SK-N-SH (cell line): ENCODE data around the gene CXXC4. TPM values are rescaled to one million over a fixed set of nuclear protein-coding genes. Genes with fewer than 3 reads are reported as not detected.

Experiments used
- CTCF ChIA-PET: fragments of 300-600, 350-600 bp; formaldehyde crosslinking; extraction: SDS; loops from one replicate; lab custom pipeline; 2021; lab: Yijun Ruan, JAX
- POLR2A ChIA-PET: fragments of 350-600 bp; sonication (Branson Sonifier 250); formaldehyde crosslinking; extraction: SDS; loops from one replicate; lab custom pipeline; 2020; ENCODE audit warnings: antibody characterized with exemption, inconsistent platforms; lab: Yijun Ruan, JAX
- DNase-seq: peaks from one replicate; pipeline ENCODE4 v3.0.0; 2012
- H2AFZ ChIP-seq: fragments of 200-600 bp; sonication (generic); 2 replicates; pipeline ENCODE4 v1.8.1; 2016; ENCODE audit warnings: antibody characterized with exemption, mild to moderate bottlenecking, low read depth
- H3F3A ChIP-seq: fragments of 200-600 bp; sonication (generic); replicated peaks from 2 replicates; pipeline ENCODE3; 2016; ENCODE audit warnings: antibody characterized with exemption, mild to moderate bottlenecking; ENCODE audit not compliant: insufficient read depth
- H3K27ac ChIP-seq, 2 experiments: fragments of 200-500 bp in 1 of 2; fragments of 200-600 bp in 1 of 2; sonication (Bioruptor generic) in 1 of 2; sonication (generic), shearing (Covaris generic) in 1 of 2; 2 replicates each; pipeline versions ENCODE4 v1.5.1 to v1.6.1; 2014 to 2016; ENCODE audit warnings: low read depth in 2 of 2, inconsistent platforms in 1 of 2, low read length in 1 of 2, mild to moderate bottlenecking in 1 of 2, mixed read lengths in 1 of 2
- H3K27me3 ChIP-seq: fragments of 200-600 bp; sonication (generic), shearing (Covaris generic); 2 replicates; pipeline ENCODE4 v1.6.1; 2016; ENCODE audit warnings: mixed run types; ENCODE audit not compliant: insufficient read depth
- H3K36me3 ChIP-seq, 2 experiments: fragments of 200-500 bp in 1 of 2; fragments of 200-600 bp in 1 of 2; sonication (Bioruptor generic) in 1 of 2; sonication (generic) in 1 of 2; replicated peaks in 1 of 2; 2 replicates each; pipeline versions ENCODE3 to v1.5.1; 2014 to 2016; ENCODE audit warnings: low read length in 1 of 2, mild to moderate bottlenecking in 1 of 2; ENCODE audit not compliant: insufficient read depth in 2 of 2, control insufficient read depth in 1 of 2
- H3K4me1 ChIP-seq, 2 experiments: fragments of 200-500 bp in 1 of 2; fragments of 200-600 bp in 1 of 2; sonication (Bioruptor generic) in 1 of 2; sonication (generic), shearing (Covaris generic) in 1 of 2; 2 replicates each; pipeline versions ENCODE4 v1.5.1 to v1.6.1; 2014 to 2016; ENCODE audit warnings: low read depth in 1 of 2, low read length in 1 of 2, mixed run types in 1 of 2; ENCODE audit not compliant: insufficient read depth in 2 of 2, control insufficient read depth in 1 of 2
- H3K4me2 ChIP-seq: fragments of 200-600 bp; sonication (generic), shearing (Covaris generic); 2 replicates; pipeline ENCODE4 v1.6.1; 2017; ENCODE audit warnings: mixed run types
- H3K4me3 ChIP-seq, 2 experiments: fragments of 200-500 bp in 1 of 2; fragments of 200-600 bp in 1 of 2; sonication (Bioruptor generic) in 1 of 2; sonication (generic), shearing (Covaris generic) in 1 of 2; 2 replicates each; pipeline versions ENCODE4 v1.5.1 to v1.8.1; 2014 to 2016; ENCODE audit warnings: low read depth in 2 of 2, inconsistent platforms in 1 of 2, low read length in 1 of 2, mild to moderate bottlenecking in 1 of 2, mixed read lengths in 1 of 2, moderate library complexity in 1 of 2
- H3K79me2 ChIP-seq: fragments of 200-600 bp; sonication (generic); 2 replicates; pipeline ENCODE4 v1.8.1; 2017; ENCODE audit warnings: mild to moderate bottlenecking; ENCODE audit not compliant: insufficient read depth
- H3K9ac ChIP-seq: fragments of 200-600 bp; sonication (generic); 2 replicates; pipeline ENCODE4 v1.6.1; 2017; ENCODE audit warnings: mixed run types
- H3K9me2 ChIP-seq: fragments of 200-600 bp; sonication (generic); 2 replicates; pipeline ENCODE4 v1.6.1; 2017; ENCODE audit warnings: mixed run types
- H3K9me3 ChIP-seq: fragments of 200-600 bp; sonication (generic); 2 replicates; pipeline ENCODE4 v1.6.1; 2017; ENCODE audit warnings: mixed run types, mild to moderate bottlenecking, moderate library complexity
- H4K20me1 ChIP-seq: fragments of 200-600 bp; sonication (generic); 2 replicates; pipeline ENCODE4 v1.6.1; 2017; ENCODE audit warnings: mild to moderate bottlenecking, mixed run types; ENCODE audit not compliant: insufficient read depth
- CHD2 ChIP-seq: fragments of 150-350 bp; IDR thresholded peaks from 2 replicates; pipeline ENCODE4 v1.6.1; 2018; ENCODE audit warnings: low read length; ENCODE audit not compliant: partially characterized antibody
- ELF1 ChIP-seq: IDR thresholded peaks from 2 replicates; pipeline ENCODE4 v1.4.0; 2012
- EP300 ChIP-seq, 2 experiments: IDR thresholded peaks; 2 replicates each; pipeline versions ENCODE4 v1.4.0 to v1.6.1; 2012; ENCODE audit warnings: borderline replicate concordance in 1 of 2, low read depth in 1 of 2, low read length in 1 of 2
- FOXM1 ChIP-seq: IDR thresholded peaks from 2 replicates; pipeline ENCODE4 v1.4.0; 2012; ENCODE audit warnings: low read depth, mild to moderate bottlenecking
- JUND ChIP-seq: IDR thresholded peaks from 2 replicates; pipeline ENCODE4 v1.4.0; 2012
- MEF2A ChIP-seq: IDR thresholded peaks from 2 replicates; pipeline ENCODE4 v1.4.0; 2012; ENCODE audit warnings: low read depth, borderline replicate concordance
- MXI1 ChIP-seq: IDR thresholded peaks from 2 replicates; pipeline ENCODE4 v1.6.1; 2012; ENCODE audit warnings: mild to moderate bottlenecking, low read depth, low read length, improper control_type of control experiment
- NFIC ChIP-seq: IDR thresholded peaks from 2 replicates; pipeline ENCODE4 v1.4.0; 2012; ENCODE audit warnings: borderline replicate concordance
- NRF1 ChIP-seq: IDR thresholded peaks from 2 replicates; pipeline ENCODE4 v1.6.1; 2012; ENCODE audit warnings: low read depth, mild to moderate bottlenecking, low read length
- RAD21 ChIP-seq: IDR thresholded peaks from 2 replicates; pipeline ENCODE4 v1.6.1; 2012; ENCODE audit warnings: mild to moderate bottlenecking, low read length
- RCOR1 ChIP-seq: fragments of 150-350 bp; IDR thresholded peaks from 2 replicates; pipeline ENCODE4 v1.6.1; 2017; ENCODE audit warnings: antibody characterized with exemption, low read length
- SIN3A ChIP-seq: IDR thresholded peaks from 2 replicates; pipeline ENCODE4 v1.6.1; 2012; ENCODE audit warnings: low read depth, mild to moderate bottlenecking, low read length, moderate library complexity, borderline replicate concordance
- TAF1 ChIP-seq: IDR thresholded peaks from 2 replicates; pipeline ENCODE4 v1.6.1; 2012; ENCODE audit warnings: low read depth, mild to moderate bottlenecking, low read length, moderate library complexity, borderline replicate concordance
- TCF12 ChIP-seq: IDR thresholded peaks from 2 replicates; pipeline ENCODE4 v1.4.0; 2012
- TEAD4 ChIP-seq: IDR thresholded peaks from 2 replicates; pipeline ENCODE4 v1.4.0; 2012; ENCODE audit warnings: mild to moderate bottlenecking, borderline replicate concordance; ENCODE audit not compliant: insufficient read depth
- WGBS: methylation state at CpG from one replicate; pipeline ENCODE4 v1.1.6; 2017; ENCODE audit warnings: low lambda C conversion rate; 5-methylcytosine and 5-hydroxymethylcytosine counted together
- polyA plus RNA-seq, 3 experiments: library from polyadenylated mRNA; depleted of rRNA; stranded (reverse); fragments of >200 nt; gene quantifications; 2 replicates each; pipeline ENCODE4 v1.2.3, GENCODE V29; 2012
- TF ChIP-seq, protein P1 (sequence below): IDR thresholded peaks from 2 replicates; pipeline ENCODE4; 2012
- TF ChIP-seq, protein P2 (sequence below): IDR thresholded peaks from 2 replicates; pipeline ENCODE4 v1.4.0; 2012; ENCODE audit warnings: low read depth, borderline replicate concordance
- TF ChIP-seq, protein P3 (sequence below): IDR thresholded peaks from 2 replicates; pipeline ENCODE4 v1.4.0; 2012; ENCODE audit warnings: low read depth
- TF ChIP-seq, protein P4 (sequence below): fragments of 150-350 bp; IDR thresholded peaks from 2 replicates; pipeline ENCODE4 v1.6.1; 2017; ENCODE audit warnings: antibody characterized with exemption, low read length, low read depth, borderline replicate concordance
- TF ChIP-seq, protein P5 (sequence below): fragments of 200-600 bp; sonication (generic); IDR thresholded peaks from 2 replicates; pipeline ENCODE4 v1.6.1; 2017; ENCODE audit warnings: antibody characterized with exemption, mild to moderate bottlenecking, moderate library complexity

The CXXC4 gene
- polyA plus RNA-seq, 1 of the 3 experiments (the other 2 are of a cell fraction) = 0.02 TPM

DNA sequence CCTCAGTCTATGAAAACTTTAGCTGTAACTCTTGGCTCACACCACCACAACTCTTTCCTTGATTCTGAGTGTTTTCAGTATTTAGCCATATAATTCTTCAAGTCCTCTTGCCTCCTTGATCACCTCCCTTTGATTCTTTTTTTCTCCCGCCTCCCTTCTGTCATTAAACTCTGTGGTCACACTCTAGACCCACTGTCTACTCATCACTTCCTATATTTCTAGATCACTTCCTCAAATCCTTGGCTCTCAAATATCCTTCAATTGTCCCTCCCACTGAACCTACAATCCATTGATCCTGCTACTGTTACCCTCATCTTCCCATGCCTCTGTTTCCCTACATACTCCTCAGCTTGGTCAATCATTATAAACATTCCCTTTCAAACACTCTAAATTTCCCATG, 12.4 kb upstream of the CXXC4 start:
- Histone ChIP-seq H3K36me3 (no peaks in the 10 kb centered on the region), H3K9me2 (no peaks in the 10 kb centered on the region), H3K9me3 (no peaks in the 10 kb centered on the region), H3K4me2 (no peak overlapping the region), H3K79me2 (no peaks in the 10 kb centered on the region), H4K20me1 (no peaks in the 10 kb centered on the region), H2AFZ (no peak overlapping the region), H3K9ac (no peak overlapping the region), H3K4me1 (no peaks in the 10 kb centered on the region; a peak in 1 of 4 replicates), H3F3A (no peaks in the 10 kb centered on the region), H3K4me3 (no peak overlapping the region), H3K27ac (no peak overlapping the region), H3K27me3 (no peaks in the 10 kb centered on the region)
- CTCF ChIA-PET = no interaction called here
- POLR2A ChIA-PET = no interaction called here
- WGBS = 45% methylated on average over 1 of the region's 1 CpG
- no peak for DNase-seq
- TF ChIP-seq, protein P1, sequence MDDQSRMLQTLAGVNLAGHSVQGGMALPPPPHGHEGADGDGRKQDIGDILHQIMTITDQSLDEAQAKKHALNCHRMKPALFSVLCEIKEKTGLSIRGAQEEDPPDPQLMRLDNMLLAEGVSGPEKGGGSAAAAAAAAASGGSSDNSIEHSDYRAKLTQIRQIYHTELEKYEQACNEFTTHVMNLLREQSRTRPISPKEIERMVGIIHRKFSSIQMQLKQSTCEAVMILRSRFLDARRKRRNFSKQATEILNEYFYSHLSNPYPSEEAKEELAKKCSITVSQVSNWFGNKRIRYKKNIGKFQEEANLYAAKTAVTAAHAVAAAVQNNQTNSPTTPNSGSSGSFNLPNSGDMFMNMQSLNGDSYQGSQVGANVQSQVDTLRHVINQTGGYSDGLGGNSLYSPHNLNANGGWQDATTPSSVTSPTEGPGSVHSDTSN = no peak
- TF ChIP-seq NRF1 = no peak
- TF ChIP-seq ELF1 = no peak
- TF ChIP-seq MXI1 = no peak
- TF ChIP-seq NFIC = no peak
- TF ChIP-seq FOXM1 = no peak
- no peak for TF ChIP-seq MEF2A
- TF ChIP-seq TAF1 = no peak
- TF ChIP-seq SIN3A = no peak
- TF ChIP-seq, protein P2, sequence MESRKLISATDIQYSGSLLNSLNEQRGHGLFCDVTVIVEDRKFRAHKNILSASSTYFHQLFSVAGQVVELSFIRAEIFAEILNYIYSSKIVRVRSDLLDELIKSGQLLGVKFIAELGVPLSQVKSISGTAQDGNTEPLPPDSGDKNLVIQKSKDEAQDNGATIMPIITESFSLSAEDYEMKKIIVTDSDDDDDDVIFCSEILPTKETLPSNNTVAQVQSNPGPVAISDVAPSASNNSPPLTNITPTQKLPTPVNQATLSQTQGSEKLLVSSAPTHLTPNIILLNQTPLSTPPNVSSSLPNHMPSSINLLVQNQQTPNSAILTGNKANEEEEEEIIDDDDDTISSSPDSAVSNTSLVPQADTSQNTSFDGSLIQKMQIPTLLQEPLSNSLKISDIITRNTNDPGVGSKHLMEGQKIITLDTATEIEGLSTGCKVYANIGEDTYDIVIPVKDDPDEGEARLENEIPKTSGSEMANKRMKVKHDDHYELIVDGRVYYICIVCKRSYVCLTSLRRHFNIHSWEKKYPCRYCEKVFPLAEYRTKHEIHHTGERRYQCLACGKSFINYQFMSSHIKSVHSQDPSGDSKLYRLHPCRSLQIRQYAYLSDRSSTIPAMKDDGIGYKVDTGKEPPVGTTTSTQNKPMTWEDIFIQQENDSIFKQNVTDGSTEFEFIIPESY = no peak
- TF ChIP-seq CHD2 = no peak
- TF ChIP-seq RAD21 = no peak
- no peak for TF ChIP-seq JUND
- TF ChIP-seq, protein P3, sequence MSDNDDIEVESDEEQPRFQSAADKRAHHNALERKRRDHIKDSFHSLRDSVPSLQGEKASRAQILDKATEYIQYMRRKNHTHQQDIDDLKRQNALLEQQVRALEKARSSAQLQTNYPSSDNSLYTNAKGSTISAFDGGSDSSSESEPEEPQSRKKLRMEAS = no peak
- TF ChIP-seq, protein P4, sequence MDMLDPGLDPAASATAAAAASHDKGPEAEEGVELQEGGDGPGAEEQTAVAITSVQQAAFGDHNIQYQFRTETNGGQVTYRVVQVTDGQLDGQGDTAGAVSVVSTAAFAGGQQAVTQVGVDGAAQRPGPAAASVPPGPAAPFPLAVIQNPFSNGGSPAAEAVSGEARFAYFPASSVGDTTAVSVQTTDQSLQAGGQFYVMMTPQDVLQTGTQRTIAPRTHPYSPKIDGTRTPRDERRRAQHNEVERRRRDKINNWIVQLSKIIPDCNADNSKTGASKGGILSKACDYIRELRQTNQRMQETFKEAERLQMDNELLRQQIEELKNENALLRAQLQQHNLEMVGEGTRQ = no peak
- TF ChIP-seq, protein P5, sequence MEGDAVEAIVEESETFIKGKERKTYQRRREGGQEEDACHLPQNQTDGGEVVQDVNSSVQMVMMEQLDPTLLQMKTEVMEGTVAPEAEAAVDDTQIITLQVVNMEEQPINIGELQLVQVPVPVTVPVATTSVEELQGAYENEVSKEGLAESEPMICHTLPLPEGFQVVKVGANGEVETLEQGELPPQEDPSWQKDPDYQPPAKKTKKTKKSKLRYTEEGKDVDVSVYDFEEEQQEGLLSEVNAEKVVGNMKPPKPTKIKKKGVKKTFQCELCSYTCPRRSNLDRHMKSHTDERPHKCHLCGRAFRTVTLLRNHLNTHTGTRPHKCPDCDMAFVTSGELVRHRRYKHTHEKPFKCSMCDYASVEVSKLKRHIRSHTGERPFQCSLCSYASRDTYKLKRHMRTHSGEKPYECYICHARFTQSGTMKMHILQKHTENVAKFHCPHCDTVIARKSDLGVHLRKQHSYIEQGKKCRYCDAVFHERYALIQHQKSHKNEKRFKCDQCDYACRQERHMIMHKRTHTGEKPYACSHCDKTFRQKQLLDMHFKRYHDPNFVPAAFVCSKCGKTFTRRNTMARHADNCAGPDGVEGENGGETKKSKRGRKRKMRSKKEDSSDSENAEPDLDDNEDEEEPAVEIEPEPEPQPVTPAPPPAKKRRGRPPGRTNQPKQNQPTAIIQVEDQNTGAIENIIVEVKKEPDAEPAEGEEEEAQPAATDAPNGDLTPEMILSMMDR = no peak
- TF ChIP-seq EP300 (IDR thresholded peaks at IDR 0.05; ENCODE audit: borderline replicate concordance in 1 of 2, low read depth in 1 of 2, low read length in 1 of 2) = no peak
- TF ChIP-seq TCF12 = no peak
- no peak for TF ChIP-seq RCOR1
- TF ChIP-seq TEAD4 = no peak
